Superior temporal gyrus (tissue), 1 donor: ENCODE data around the gene SLC35C1.
"Not testable (repeated sequence)": the region's sequence is repeated elsewhere in the genome, so short reads cannot be mapped to it uniquely, and the experiment has no call there.

Experiments used
- DNase-seq: peaks from one replicate; pipeline ENCODE4 v3.0.0-alpha.2; 2016; ENCODE audit errors: extremely low spot score

SLC35C1 gene

DNA sequence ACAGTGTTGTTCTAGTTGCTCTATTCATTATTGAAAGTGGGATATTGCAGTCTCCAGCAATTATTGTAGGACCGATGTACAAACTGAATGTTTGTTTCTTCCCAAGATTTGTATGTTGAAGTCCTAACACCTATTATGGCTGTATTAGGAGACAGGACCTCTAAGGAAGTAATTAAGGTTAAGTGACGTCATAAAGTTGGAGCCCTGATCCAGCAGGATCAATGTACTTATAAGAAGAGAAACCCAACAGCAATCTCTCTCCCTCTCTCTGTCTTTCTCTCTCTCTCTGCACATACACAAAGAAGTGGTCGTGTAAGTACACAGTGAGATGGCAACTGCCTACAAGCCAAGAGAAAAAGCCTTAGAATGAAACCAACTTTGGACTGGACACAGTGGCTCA lies 16.1 kb upstream of the SLC35C1 start:
- no peak for DNase-seq

DNA sequence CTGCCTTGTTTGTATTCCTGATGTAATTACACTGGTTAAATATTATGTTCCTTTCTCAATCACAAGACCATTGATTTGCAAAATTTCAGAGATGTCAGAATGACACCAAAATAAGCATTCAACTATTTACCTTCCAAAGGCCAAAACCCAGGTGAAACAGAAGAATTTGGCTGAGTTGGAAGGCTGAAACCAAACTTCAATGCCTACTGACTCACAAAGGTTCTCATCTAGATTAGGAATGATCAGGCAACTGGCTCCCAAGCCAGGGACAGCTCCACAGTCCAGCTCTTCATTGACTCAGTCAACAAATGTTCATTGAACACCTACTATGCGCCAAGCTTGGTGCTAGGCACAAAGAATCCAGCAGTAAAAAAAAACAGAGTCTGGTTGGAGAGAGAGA lies 13.4 kb upstream of the SLC35C1 start:
- no peak for DNase-seq

DNA sequence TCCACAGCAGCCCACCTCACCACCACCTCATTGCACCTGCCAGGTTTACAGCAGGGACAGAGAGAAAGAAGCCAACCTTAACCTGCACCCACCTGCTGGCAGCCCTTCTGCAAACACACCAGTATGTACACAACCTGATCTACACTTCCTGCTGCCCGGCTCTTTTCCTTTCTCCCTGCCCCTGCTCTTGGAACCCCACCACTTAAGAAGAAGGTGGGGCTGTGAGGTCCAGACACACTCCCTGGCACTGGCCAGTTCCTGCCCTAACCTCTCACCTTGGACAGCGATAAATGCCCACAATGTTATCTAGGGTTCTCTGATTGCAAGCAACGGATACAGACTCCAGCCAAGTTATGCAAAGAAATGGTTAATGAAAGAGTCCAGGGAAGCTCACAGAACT lies 10.8 kb upstream of the SLC35C1 start:
- no peak for DNase-seq

DNA sequence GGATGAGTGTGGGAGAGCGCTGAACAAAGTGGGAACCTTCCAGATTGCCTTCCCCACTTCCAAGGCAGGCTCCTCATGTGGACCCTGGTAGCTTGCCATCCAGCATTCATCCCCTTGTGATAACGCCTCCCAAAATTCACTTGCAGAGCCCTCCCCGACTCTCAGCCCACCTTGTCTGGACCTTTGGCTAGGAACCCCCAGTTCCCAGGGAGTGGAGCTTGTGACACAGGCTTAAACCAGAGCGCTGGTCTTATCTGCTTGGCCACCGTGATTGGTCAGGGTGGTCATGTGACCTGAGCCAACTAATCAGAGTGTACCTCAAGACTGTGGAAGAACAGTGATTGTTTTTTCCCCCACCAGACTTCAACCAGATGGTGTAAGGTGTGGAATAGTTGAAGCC lies 9.6 kb upstream of the SLC35C1 start:
- DNase-seq, result no peak

DNA sequence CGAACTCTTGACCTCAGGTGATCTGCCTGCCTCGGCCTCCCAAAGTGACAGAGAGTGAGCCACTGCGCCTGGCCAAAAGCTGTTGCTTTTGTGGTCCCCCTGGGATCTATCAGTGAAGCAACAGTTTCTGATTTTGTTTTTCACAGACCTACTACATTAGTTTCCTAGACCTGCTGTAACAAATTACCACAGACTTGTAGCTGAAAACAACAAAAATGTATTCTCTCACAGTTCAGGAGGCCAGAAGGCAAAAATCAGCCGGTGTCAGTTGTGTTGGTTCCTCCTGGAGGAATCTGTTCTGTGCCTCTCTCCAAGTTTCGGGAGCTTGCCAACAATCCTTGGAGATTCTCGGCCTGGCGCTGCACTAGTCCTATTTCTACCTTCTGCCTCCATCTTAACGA lies 8.5 kb upstream of the SLC35C1 start:
- DNase-seq, result no peak

DNA sequence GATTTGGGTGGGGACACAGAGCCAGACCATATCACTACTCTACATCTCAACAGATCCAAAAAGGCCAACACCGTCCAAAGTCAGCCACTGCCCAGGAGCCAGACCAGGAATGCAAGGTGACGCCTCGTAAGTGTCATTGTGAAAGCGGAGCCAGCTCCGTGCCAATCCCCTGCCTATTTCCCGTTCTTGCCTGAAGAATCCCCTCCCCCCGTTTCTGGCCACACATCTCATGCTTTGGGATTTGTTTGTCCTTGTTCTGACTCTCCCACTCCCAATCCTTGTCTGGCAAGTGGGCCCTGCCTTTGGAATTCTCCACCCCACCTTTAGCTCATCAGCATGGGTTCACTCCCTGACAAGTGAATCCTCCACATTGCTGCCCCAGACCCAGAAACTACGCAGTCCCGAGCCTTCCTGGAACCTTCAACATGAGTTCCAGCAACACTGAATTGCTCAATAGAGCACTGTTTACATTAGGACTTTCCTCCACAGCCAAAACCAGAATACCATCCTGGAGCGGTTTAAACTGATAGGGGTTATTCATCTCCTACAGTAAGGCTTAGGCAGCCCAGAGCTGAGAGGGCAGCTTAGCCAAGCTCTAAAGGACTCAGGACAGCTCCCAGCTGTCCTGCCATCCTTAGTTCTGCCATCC lies 6.0 kb upstream of the SLC35C1 start:
- DNase-seq, result no peak

DNA sequence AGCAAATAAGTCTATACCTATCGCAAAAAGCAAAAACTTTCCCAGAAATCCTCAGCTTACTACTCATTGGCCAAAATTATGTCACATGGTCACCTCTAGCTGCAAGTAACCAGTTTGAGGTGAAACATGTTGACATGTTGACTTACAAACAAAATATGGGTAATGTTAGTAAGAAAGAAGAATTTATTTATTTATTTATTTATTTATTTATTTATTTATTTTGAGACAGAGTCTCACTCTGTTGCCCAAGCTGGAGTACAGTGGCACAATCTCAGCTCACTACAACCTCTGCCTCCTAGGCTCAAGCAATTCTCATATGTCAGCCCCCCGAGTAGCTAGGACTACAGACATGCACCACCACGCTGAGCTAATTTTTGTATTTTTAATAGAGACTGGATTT lies 5.4 kb upstream of the SLC35C1 start:
- DNase-seq, result no peak

DNA sequence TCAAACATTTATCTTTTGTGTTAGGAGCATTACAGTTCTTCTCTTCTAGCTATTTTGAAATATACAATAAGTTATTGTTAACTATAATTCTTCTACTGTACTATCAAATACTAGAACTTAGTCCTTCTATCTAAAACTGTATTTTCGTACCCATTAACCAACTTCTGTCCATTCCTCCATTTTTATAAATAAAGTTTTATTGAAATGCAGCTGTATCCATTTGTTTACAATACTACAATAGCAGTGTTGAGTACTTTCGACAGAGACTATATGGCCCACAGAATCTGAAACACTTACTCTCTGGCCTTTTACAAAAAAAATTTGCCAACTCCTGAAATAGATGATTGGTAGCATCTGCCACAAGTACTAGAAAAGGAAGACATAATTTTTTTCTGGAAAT lies 4.7 kb upstream of the SLC35C1 start:
- no peak for DNase-seq

DNA sequence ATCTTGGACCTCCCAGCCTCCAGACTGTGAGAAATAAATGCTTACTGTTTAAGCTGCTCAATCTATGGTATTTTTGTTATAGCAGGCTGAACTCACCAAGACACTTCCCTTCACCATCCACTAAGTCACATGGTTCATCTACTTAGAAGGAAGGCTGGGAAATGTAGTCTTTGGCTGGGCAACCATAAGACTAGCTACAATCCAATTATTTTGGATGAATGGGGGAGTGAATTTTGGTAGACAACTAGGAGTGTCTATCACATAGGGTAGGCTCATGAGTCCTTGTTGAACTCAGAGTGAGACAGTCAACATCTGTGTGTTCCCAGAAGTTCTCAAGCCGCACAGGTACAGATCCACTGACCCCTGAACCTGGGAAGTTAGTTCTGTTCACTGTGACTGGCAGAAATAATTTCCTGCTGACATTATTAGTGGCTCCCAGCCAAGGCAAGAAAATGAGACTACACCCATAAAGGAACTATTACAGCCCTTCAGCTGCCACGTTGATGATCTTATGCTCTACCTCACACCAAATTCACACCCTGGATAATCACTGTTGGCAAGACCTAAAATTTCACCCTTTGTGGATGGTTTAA lies 3.1 kb upstream of the SLC35C1 start:
- no peak for DNase-seq

DNA sequence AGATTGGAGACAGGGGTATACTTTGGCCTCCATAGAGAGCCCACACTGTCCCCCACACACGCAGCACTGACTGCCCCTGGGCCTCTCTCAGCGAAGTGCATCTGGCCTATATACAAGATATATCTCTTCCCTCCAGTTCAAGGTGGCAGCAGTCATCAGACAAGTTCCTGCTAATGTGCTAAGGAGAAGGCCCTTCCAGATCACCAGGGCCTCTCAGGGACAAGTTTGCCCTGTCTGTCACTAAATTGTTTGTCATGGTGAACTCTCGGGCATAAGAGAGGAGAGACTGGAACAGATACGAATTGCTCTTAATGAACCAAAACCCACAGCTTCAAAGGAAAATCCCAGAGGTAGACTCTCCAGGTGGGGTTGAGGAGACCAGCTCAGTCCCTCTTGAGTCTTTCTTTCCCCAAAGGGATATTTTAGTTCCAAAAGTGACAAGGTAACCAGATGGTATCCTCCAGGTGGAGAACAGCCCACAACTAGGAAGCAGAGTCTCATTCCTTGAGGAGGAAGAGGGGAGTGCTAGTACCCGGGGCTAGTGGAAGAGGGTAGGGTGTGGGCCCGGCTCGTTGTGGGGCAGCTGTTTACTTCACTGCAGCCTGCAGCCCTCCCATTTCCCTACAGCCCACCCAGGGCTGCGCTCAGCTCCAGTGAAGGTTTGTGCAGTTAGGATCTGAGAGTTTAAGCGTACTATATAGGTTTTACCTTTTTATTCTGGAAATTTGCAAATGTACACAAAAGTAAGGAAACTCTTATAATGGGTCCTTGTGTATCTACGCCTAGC lies 2.2 kb upstream of the SLC35C1 start:
- DNase-seq, result no peak

DNA sequence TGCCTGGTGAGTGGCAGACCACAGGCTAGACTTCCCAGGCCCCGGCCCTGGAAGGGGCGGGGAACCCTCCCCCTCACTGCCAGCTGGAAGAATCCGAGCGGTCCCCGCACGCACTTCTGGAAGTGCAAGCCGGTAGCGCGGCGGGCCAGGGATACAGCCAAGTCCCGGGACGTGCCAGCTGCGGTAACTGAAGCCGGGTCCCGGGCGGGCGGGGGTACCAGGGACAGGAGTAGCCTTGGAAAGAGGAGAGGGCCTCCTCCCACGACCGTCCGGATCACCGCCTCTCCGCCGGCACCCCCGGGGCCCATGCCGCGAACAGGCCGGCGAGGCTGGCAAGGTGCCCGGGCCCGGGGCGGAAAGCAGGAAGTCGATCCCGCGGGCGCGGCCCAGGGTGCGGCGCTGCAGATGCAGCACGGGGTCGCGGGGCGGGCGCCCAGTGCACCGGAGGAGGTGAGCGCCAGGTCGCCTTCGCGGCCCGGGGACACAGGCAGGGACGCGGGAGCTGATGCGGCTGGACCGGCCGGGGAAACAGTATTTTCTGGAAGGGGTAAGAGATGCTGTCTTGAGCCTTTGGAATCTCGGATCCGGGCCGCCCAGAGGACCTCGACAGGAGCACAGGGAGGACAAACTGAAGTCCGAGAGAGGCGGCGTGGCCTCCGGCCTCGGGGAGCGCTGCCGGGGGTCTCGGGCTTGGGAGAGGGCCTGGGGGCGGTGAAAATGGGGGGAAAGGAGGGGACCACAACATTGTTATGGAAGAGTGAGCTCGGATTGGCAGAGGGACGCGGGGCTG lies 783 bp upstream of the SLC35C1 start:
- peak; percentile 25 for DNase-seq

DNA sequence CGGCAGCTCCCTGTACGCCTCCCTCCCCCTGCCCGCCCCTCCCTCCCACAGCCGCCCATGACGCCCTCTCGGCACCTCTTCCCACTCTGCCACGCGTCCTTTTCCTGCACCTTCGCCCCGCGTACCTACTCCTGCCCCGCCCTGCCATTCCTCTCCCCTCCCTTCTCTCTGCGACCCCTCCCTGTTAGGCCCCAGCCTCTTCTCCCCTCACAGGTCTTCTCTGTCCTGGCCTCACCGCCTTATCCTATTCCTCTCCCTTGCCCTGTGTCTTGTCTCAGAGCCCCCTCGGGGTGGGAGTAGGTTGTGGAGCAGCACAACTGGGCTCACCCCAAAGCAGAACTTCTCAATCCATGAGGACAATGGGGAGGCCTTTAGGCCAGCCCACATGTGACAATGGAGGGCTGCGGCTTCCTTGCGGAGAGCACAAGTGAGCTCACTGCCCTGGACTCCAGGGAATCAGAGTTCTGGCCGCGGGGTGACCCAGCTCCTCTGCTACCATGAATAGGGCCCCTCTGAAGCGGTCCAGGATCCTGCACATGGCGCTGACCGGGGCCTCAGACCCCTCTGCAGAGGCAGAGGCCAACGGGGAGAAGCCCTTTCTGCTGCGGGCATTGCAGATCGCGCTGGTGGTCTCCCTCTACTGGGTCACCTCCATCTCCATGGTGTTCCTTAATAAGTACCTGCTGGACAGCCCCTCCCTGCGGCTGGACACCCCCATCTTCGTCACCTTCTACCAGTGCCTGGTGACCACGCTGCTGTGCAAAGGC lies 539 bp downstream of the SLC35C1 start:
- DNase-seq, result no peak

DNA sequence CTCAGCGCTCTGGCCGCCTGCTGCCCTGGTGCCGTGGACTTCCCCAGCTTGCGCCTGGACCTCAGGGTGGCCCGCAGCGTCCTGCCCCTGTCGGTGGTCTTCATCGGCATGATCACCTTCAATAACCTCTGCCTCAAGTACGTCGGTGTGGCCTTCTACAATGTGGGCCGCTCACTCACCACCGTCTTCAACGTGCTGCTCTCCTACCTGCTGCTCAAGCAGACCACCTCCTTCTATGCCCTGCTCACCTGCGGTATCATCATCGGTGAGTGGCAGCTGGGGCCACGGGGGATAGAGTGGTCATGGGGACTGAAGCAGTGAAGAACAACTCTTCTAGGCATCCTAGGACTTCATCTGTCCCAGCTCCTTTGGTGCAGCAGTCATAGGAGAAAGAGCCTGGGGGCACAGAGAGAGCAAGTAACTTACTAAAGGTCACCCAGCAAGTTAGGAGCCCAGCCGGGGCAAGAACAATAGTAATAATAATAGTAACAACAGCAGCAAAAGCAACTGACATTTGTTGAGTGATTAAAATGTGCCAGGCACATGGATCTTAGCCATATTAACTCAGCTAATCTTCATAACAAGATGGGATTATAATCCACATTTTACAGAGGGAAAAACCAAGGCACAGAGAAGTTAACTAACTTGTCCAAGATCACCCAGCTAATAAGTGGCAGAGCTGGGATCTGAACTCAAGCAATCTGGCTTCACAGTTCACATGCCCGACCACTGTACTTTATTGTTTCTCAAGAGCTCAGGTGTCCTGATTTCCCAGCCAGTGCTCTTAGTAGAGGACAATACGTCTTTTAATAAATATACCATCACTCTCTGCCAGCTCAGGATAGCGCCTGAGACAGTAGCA lies 1.4 kb downstream of the SLC35C1 start:
- DNase-seq, result no peak

DNA sequence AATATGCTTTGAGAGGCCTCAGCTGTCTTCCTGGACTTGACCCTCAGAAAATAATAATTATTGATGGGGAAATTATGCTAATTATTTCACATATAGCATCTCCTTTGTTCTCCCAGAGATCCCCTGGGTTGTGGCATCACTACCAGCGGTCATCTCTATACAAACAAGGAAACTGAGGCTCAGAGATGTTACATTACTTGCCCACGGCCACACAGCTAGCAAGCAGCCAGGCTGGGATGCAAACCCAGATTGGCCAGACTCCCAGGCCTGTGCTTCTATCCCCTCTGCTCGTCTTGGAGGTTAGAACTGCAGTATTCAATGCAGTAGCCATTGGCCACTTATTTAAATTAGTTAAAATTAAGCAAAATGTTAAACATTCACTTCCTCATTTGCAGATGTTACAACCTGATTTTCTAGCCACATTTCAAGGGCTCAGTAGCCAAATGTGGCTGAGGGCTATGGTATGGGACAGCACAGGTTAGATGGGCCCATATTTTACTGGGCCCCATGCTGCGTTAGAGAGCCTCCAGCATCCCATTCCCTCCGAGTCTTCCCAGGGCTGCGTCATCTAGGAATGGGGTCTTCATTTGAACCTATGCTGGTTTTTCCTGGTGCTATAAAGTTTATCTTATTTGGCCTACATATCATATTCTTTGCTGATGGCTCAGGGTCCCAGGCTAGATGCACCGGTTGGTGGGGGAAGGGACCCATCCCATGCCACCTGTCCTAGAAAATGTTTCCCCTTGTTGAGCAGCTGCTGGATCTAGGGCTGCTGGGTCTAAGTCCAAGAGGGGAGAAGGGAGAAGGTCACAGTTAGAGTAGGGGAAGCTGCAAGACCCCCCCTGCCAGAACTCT lies 2.2 kb downstream of the SLC35C1 start:
- DNase-seq, result no peak

DNA sequence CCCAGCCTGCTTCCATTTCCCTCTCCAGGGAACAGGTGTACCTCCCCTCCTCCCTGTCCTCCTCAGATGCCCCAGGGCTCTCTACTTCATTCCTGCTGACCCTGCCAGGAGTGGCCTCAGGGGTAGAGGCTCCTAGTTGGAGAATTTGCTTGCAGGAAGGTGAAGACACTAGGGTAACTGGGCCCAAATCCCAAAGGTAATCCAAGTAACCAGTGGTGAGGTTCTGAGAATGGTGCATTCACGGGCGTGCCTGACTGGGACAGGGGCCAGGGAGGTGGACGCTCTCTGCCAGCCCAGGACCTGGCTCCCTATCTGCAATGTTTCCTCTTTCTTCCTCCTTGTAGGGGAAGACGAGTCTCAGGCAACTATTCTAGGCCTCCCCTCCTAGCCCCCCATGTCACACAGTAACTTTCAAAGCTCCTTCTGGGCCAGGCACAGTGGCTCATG lies 2.9 kb downstream of the SLC35C1 start:
- DNase-seq, result no peak

DNA sequence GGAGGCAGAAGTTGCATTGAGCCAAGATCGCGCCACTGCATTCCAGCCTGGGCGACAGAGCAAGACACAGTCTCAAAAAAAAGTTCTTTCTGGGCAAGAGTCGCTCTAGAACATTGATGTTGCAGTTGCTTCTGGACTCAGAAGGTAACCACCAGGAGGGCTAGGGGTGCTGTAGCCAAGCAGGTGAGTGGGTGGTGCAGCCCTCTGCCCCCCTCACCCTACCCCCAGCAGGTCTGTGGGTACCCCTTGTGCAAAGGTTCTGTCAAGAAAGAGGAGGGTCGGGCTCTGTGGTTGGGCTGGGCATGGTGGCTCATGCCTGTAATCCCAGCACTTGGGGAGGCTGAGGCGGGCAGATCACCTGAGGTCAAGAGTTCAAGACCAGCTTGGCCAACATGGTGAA lies 3.5 kb downstream of the SLC35C1 start:
- DNase-seq, result not testable (repeated sequence)

DNA sequence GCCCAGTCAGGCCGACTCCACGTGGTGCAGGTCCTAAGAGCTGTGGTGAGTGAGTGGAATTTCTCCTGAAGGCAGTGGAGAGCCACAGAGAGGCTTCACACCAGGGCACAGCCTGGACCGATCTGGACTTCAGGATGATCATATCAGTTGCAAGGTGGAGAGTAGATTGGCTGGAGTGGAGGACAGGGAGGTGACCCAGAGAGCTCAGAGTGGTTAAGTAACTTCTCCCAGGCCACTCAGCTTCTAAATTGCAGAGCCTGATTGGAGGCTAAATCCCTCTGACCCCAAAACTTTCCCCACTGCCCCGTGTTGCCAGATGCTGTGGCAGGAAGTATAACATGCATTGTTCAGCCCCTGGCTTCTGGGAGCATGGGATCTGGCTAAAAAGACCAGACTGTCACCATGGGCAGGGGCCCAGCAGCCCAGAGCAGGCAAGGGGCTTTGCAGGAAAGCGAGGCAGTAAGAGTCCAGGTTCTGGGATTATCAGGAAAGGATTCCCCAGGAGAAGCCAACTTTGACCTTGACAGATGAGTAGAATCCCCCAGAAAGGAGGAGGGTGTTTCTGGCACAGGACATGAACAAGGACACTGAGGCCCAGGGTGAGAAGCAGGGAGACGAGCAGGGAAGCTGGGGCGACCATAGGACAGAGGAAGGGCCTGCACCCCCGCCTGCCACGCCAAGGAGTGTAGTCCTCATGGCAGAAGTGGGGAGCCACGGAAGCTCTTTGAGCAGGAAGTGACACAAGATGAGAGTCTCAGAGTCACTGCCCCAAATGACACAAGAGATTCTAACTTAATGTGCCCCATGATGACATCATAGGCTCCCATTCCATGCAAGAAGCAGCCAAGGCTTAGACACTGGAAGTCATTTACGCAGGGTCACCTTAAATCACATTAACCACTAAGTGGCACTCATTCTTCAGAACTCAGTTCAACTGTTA lies 4.8 kb downstream of the SLC35C1 start:
- no peak for DNase-seq

DNA sequence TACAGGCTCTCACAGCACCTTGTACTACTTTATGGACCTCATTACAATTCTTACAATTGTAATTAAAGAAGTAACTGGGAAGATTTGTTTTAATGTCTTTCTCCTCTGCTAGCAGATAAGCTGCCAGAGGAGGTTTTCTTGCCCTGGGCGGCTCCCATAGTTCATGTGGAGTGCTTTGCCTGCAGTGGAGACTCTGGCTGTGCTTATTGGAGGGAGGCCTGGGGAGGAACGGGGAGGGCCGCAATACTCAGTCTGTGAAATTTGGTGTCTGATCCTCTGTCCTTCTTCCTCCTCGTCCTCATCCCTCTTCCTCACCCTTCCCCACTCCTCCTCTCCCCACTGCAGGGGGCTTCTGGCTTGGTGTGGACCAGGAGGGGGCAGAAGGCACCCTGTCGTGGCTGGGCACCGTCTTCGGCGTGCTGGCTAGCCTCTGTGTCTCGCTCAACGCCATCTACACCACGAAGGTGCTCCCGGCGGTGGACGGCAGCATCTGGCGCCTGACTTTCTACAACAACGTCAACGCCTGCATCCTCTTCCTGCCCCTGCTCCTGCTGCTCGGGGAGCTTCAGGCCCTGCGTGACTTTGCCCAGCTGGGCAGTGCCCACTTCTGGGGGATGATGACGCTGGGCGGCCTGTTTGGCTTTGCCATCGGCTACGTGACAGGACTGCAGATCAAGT lies 5.6 kb downstream of the SLC35C1 start:
- DNase-seq, result no peak
